ENCODE results near the gene LPAR5.
A peak's percentile ranks its signal among the peaks of the same experiment; 100 is the strongest.
"Not testable (repeated sequence)": the region's sequence is repeated elsewhere in the genome, so short reads cannot be mapped to it uniquely, and the experiment has no call there.

LPAR5 gene

DNA sequence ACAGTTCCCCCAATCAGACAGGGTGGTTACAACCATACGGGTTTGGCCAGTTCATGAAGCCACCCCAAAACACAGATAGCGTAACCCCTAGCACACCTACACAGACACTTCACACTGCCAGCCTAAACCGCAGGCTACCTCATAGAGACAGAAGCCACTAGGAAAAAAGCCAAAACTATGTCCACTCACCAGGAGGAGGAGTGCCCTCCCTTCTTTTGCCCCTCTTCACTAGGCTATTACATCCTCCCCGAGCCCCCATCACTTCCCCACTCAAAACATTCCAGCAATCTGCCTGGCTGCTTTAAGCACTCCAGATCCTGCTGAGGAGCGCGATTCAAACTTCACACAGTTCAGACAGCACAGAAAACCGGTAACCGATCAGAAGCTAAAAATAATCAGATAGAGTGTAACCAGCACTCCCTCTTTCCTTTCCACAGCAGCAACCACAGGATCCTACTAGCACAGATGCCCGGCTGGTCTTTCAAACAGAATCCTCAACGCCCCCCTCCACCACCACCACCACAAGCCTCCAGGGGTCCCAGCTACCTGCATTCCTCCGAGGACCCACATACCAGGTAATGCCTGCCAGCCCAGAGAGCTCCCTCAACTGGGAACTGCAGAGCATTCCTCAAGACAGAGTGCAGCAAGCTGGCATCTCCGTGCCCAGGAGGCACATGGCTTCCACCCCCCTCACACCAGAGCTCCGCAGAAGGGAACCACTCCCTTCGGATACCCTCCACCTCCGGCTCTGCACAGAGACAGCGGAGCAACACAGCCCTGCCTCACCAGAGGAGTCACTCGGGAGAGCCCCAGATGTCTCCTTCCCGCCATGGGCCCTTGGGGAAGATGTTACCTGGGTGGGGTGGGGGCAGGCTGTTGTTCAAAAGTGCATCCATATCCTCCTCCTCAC, 30.1 kb downstream of the LPAR5 start:
- peak in 1 of 4 experiments; percentile 41 for DNase-seq

DNA sequence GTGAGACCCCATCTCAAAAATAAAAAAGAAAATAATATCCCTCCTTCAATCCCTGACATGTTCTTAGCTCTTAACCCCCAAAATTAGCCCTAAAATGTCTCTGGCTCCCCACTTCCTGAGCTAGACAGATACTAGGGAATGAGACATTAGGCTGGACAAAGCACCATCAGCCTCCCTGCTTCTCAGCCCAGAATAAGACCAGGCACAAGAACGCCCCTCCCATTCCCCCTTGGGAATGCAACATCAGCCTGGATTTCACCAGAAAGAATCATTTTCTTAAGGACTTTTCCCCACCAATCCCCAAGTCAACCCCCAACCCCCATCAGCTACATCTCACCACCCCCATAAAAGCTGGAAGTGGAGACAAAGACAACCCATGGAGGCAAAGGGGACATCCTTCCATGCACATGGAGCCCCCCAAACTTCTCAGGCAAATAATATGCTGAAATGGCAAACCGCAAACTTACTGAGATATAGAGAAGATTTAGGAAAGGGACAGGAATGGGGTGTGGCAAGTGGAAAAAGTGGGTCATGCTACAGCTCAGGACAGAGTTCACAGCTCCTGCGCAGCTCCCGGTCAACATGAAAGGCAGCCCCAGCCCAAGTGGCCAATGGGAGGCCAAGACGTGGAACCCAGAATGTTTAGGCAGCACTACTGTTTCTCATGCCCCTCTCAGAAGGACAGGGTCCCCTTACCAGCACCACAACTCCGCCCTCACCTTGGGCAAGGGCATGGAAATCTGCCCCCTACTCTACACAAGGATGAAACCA, 31.3 kb downstream of the LPAR5 start:
- DNase-seq, result no peak

DNA sequence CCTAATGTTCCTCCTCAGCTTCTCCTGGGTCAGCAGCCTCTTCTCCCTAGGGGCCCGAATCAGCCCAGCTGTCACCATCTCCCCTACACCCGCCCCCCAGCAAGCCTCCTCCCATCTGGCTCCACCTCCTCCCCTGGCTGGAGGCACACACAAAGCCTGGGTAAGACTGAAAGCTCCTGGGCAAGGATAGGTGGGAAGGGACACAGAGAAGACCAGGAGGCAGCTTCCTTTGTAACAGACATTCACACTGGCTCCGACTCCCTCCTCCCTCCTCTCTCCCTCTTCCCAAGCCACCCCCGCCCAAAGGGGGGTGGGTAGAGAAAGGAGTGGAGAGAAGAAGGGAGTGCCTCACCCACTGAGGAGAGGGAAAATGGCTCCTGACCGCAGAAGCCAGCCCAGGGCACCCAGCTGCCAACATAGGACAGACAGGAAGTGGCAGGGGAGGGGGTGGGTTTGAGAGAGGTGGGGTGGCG, 32.6 kb downstream of the LPAR5 start:
- DNase-seq, result no peak

DNA sequence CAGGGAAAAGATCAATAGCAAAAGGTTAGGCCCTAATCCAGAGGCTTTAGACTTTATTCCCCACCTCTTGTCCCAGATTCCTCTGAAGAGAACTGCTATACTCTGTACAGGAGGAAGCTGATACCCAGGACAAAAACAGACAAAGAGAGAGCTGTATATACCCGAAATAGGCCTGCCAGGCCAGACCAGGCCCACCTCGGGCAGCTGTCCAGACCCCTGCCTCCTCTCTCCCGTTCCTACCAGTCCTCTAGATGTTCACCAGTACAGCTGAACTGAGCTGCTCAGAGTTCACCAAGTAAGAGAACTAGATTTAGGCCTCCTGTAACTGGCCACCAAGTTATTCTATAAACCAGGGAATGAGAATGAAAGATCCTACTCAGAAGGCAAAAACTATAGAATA, 33.2 kb downstream of the LPAR5 start:
- DNase-seq, result no peak

DNA sequence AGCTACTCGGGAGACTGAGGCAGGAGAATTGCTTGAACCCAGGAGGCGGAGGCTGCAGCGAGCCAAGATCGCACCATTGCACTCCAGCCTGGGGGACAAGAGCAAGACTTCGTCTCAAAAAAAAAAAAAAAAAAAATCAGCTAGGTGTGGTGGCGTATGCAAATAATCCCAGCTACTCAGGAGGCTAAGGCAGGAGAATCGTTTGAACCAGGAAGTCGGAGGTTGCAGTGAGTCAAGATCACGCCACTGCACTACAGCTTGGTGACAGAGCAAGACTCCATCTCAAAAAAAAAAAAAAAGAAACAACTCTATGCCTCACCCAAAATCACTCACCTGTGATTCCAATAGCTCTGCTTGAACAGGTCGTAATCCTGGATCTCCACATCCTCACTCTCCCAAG, 40.1 kb downstream of the LPAR5 start:
- not testable (repeated sequence) for DNase-seq

- no peak for DNase-seq
These were observed 43.7 kb downstream of the LPAR5 start for GRCh38 chr12:6592087-6592486.

GRCh38 chr12:6586569-6586968, 49.2 kb downstream of the LPAR5 start:
- not testable (repeated sequence) for DNase-seq

GRCh38 chr12:6584293-6584692, 51.5 kb downstream of the LPAR5 start:
- no peak for DNase-seq

DNA sequence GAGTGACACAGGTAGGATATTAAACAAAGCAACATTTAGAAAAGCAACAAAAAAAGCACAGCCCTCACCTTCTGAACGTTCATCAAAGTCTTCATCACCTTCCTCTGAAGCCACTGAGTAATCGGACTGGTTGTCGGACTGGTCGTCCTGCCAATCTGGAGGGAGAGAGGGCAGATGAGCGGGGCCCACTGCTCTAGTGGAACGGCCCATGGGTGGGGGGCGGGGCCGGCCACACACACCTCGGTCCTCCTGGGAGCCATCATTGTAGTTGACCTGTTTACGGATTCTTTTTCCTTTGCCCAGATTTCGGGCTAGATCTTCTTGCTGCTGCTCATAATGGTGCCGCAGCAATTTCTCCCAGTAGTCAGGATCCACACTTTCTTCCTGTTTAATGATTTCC, 52.8 kb downstream of the LPAR5 start:
- no peak for DNase-seq

DNA sequence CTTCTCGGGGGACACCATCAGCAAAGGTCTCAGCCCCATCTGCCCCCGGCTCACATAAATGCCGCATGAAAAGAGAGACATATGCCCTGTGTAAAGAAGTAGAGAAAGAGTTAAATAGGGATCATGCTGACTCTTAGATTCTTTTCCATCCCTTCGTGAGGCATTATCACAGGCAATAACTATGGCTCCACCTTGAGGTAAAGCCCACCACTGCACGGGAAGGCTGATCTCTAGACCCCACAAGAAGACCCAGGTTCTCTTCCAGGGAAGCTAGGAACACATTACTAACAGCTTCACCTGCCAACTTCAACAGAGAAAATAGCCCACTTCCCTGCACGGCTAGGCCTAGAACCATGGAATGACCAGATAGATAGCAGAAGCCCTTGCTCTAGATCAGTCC, 53.6 kb downstream of the LPAR5 start:
- no peak for DNase-seq

DNA sequence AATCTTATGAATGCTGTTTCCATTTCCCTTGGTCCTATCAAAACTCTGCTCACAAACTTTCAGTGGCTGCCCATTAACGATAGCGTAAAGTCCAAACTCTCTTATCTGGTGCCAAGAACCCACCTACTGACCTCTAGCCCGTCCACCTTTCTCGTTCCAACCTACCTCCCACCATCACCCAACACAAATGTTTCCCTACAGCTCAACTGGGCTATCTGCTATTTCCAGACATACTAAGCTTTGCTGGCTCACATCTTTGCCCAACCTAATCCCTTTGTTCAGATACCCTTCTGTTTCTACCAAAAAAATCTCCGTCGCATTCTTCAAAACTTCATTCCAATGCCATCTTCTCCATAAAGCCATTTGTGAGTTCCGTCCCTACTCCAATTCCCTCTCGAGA, 60.1 kb downstream of the LPAR5 start:
- DNase-seq, result no peak

- no peak for DNase-seq
These were observed 61.0 kb downstream of the LPAR5 start for GRCh38 chr12:6574576-6575295.

DNA sequence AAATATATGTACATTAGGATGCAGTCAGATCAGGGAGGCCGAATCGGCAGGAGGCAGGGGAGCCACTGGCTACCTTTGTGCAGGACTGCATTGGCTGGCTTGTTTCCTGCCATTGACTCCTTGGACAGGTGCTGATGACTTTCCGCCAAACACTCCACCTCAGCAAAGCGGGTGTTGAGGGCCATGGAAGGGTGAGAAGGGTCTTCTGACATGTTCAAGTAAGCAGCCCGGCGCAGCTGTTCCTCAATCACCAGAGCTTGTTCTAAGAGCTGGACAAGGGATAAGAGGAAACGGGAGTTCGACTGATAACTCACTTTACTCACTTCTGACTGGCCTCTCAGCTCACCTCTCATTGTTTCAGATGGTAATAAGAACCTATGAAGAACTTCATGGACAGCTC, 62.8 kb downstream of the LPAR5 start:
- no peak for DNase-seq

DNA sequence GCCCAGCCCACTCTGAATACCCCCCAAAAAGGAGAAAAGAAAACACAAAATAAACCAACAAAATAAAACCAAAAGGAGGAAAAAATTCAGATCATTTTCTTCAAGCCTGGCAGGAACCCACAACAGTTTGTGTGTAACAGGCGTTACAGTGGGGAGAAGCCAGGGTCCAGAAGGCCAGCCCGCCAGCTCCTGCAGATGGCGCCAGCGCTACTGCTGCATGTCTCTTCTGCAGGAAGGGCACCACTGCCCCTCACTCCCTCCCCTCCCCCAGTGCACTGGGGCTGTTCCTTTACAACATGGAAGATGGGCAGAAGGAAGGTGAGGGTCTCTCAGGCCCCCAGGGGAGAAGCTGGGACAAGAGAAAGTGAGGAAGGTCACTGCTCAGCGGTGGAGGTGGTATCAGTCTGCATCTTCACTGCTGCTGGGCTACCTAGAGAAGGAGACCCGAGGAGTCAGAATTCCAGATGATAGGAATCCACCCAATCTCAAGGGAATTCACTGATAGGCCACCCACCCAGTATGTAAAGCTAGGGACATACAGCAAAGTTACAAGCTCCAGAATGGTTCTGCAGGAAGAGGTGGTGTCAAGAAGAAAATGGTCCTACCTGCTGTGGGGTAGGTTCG, 65.4 kb downstream of the LPAR5 start:
- DNase-seq, result peak in 1 of 4 experiments; percentile 24

- DNase-seq, result no peak
These were observed 66.0 kb downstream of the LPAR5 start for GRCh38 chr12:6569786-6570185.

GRCh38 chr12:6569312-6569711, 66.4 kb downstream of the LPAR5 start:
- no peak for DNase-seq
